GM18520 (cell line): ENCODE measurements around the gene ROCK2.
A peak's percentile ranks its signal among the peaks of the same experiment; 100 is the strongest.

ENCODE experiments used
- ATAC-seq: cut with Tn5 transposase; IDR thresholded peaks from one replicate; pipeline ENCODE4 v1.9.1; 2021; ENCODE audit not compliant: unreplicated experiment

ROCK2 gene

GRCh38 chr2:11158916-11159573 is 185.4 kb downstream of the ROCK2 start:
- no peak for ATAC-seq

GRCh38 chr2:11157731-11158130 is 186.7 kb downstream of the ROCK2 start:
- ATAC-seq: no peak

DNA sequence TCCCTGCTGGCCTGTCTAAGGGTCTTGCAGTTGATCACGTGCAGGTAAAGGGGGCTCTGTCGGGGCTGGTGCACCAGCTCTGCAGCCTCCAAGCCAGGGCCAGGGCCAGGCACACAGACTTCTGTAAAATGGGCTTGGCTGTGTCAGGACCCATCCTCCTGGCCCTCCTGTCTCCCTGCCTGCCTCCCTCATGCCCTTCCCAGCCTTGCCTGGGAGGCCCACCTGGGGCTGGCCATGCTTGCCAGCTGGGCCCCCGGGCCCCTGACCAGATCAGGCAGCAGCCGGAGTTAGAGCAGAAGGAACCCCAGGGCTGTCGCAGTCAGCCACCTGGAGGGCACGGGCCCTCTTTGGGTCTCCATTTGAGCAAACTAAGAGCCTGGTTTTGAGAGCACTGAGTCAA is 187.1 kb downstream of the ROCK2 start:
- ATAC-seq: no peak

DNA sequence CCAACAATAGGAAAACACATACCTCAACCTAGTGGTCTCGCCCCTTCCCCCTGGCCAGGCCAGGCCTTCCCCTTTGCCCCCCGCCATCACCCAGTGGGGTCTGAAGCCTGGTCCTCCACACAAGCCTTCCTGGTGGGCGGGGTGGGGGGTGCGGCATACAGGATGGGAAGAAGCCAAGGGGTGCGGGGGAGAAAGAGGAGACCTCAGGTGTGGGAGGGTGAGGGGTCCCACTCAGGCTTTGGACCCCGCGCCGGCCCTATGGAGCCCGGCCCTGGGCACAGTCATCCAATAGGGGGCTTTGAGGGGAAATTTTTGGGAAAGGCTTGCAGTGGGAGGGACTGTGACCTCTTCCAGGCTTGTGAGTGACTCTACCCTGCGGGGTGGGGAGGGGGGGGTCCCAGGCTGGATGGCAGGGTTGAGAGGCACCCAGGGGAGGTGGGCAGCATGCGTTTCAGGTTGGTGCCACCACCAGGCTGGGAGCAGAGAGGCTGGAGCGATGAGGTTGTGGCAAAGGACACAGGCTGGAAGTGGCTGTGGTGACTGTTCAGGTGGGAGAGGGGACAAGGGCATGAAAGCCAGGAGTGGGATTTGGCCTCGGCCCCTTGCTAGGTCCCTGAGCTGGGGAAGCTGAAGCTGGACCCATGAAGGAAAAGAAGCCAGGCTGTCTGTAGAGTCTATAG is 187.9 kb downstream of the ROCK2 start:
- no peak for ATAC-seq

GRCh38 chr2:11155381-11156035 is 188.9 kb downstream of the ROCK2 start, which contains the start of gene SLC66A3:
TSS of gene SLC66A3 (plus strand) at chr2:11155467. CDS start at chr2:11155547, 80 bp downstream.
- ATAC-seq: peak; percentile 65

DNA sequence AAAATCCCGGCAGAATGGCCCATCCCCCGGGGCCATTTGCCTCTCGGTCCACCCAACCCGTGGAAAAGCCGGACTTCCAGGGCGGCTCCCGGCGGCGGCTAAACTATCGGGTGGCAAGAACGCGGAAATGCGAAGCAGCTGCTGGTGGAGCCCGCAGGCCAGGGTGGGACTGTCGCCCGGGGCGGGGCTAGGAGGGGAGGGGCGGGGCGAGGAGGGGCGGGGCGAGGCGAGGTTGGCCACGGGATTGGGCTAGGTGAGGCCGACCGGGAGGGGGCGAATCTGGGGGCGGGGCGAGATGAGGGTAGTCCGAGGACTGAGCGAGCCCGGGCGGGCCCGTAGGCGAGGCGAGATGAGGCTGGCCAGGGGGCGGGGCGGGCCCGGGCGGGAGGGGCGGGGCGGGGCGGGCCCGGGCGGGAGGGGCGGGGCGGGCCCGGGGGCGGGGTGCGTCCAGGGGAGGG is 189.5 kb downstream of the ROCK2 start:
- peak; percentile 31 for ATAC-seq

DNA sequence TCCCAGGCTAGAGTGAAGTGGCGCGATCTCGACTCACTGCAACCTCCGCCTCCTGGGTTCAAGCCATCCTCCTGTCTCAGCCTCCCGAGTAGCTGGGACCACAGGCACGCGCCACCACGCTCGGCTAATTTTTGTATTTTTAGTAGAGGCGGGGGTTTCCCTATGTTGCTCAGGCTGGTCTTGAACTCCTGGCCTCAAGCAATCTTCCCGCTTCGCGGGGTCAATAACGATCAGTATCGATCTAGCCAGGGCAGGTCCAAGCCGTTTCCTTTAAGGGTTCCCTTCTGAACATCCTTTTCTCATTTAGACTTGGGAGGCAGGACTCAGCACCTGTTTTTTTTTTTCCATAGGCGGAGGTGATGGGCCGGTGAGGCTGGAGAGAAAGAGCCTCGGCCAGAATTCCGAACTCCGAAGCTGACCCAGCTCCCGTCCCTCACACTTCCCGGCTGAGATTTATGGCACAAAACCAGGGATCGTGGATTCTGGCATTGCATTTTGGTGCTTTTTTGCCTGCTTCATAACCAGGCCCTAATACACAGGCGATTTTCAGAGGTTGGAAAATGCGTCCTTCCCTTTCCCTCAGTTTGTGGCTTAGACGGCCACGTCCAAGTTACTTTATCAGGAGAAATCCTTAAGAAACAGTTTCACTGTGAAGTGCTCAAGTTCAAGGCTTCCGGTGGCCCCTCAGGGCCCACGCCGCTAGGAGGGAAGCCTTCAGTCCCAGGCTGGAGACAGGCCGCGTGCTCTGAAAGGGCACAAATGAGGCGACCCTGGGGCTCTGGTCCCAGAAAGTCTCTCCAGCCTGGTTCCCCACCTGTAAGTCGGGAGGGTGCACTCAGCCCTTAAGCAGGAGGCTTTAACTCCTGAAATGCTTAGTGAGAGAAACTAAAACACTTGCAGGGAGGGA is 190.2 kb downstream of the ROCK2 start:
- ATAC-seq: no peak

DNA sequence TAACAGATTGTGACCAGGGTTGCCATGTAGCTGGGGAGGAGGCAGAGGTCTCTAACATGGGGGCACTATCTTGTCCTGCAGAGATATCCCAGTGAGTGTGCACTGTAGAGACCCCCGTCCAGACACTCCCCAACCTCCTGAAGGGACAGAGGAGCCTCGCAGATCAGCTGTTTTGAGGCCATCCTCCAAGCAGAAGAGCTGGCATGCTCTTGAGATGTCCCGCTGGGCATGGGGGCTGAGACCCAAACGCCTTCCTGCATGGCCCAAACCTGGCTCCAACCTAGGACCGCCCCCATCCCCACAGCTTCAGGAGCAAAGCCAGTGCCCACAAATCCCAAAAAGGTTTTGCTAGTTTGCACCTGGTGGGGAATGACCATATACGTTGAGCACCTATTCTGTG is 191.8 kb downstream of the ROCK2 start:
- ATAC-seq: no peak

- no peak for ATAC-seq
These were observed 197.2 kb downstream of the ROCK2 start for GRCh38 chr2:11147263-11147662.

- no peak for ATAC-seq
These were observed 198.4 kb downstream of the ROCK2 start for GRCh38 chr2:11146076-11146475.

GRCh38 chr2:11145350-11145749 is 199.1 kb downstream of the ROCK2 start:
- ATAC-seq: no peak

DNA sequence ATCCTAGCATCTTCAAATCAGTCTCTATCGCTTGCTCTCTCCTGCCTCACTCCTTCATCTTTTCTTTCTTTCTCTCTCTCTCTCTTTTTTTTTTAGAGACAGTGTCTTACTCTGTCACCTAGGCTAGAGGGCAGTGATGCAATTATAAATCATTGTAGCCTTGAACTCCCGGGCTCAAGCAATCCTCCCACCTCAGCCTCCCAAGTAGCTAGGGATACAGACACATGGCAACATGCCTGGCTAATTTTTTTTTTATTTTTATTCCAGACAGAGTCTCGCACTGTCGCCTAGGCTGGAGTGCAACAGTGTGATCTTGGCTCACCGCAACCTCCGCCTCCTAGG is 199.7 kb downstream of the ROCK2 start:
- ATAC-seq: no peak

GRCh38 chr2:11144077-11144737 is 200.2 kb downstream of the ROCK2 start:
- ATAC-seq: no peak

DNA sequence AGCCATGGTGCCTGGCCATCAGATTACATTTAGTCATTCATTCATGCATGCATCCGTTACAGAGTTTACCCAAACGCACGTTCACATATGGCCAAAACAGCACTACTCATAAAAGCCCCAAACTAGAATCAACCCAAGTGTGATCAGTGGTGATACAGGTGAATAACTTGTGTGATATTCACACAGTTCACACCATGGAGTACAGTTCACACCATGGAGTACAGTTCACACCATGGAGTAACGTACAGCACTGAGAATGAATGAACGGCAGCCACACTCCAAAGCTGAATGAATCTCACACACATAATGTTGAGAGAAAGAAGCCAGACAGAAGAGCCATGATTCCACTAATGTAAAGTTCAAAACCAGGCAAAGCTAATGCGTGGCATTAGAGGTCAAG is 201.4 kb downstream of the ROCK2 start:
- no peak for ATAC-seq

- ATAC-seq: no peak
These were observed 202.1 kb downstream of the ROCK2 start for GRCh38 chr2:11142330-11142729.

DNA sequence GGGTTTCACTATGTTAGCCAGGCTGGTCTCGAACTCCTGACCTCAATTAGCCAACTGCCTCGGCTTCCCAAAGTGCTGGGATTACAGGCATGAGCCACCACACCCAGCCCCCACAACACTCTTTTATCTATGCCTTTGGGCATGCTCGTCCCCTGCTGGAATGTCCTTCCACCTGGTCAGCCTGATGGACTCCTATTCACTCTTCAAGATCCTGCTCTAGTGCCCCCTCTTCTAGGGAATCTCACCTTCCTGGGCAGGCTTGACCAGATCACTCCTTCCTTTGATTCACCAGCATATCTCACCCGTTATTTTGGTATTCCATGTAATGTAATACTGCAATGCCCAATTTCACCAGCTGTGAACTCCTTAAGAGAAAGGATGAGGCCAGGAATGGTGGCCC is 203.1 kb downstream of the ROCK2 start:
- no peak for ATAC-seq

DNA sequence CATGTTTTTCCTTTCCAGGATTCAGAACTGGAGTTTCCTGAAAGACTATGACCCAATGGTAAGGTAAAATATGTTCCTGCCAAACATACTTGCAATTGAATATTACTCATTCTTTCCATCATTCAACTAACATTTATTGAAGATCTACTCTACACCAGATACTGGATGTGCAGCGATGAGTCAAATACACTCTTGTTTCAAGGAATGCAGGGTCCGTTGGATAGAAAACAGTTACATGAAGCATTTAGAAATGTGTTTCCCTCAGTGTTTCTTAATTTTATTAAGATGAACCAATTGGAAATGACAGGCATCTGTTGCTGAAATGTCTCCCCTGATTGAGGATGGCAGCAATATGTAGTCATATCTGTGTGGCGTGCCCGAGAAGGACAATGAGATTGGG is 203.9 kb downstream of the ROCK2 start:
- ATAC-seq: no peak

- no peak for ATAC-seq
These were observed 210.1 kb downstream of the ROCK2 start for GRCh38 chr2:11134349-11134748.

- ATAC-seq: no peak
These were observed 210.5 kb downstream of the ROCK2 start for GRCh38 chr2:11133936-11134320.

DNA sequence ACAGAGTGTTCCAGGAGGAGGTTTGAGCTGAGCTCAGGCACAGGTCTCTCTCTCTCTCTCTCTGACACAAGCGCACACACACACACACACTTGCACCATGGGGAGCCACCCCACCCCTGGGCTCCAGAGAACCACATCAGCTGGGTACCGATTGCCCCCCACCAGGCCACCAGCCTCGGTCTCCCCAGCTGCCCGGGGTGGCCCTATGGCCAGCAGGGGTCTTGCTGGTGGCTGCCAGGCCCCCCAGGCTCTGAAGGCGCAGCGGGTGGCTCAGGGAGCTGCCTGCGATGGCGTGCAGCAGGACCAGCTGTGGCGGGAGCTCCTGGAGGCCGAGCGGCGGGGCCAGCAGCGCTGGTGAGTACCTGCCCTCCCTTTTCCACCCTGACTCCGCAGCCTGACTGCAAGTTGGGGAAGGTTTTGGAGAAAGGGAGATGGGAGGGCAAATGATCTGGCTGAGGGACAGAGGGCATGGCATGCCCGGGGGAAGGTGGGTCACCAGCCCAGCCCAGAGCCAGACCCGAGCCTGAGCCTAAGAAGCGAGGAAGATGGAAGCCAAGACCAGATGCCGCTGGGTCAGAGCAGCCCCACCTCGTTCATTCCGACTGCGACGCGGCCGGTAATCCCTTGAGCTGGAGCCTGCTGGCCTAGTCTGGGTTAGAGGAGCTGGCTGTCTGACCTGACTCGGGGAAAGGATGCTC is 211.0 kb downstream of the ROCK2 start:
- ATAC-seq: no peak
